GM12865 (cell line): ENCODE data around the gene FAM3B.
A peak's percentile ranks its signal among the peaks of the same experiment; 100 is the strongest.

Source experiments
- DNase-seq: peaks from one replicate; pipeline ENCODE4 v3.0.0; 2010; ENCODE audit warnings: low read depth
- H3K4me3 ChIP-seq: 2 replicates; pipeline ENCODE4 v1.5.1; 2011; ENCODE audit warnings: mild to moderate bottlenecking, low read depth, low read length, control low read depth
- TF ChIP-seq, protein P1 (sequence below): IDR thresholded peaks from 2 replicates; pipeline ENCODE4 v1.5.1; 2011; ENCODE audit warnings: low read length, control low read depth, low read depth, inconsistent platforms; ENCODE audit not compliant: insufficient read depth; ENCODE audit errors: missing control alignments

Gene FAM3B

DNA sequence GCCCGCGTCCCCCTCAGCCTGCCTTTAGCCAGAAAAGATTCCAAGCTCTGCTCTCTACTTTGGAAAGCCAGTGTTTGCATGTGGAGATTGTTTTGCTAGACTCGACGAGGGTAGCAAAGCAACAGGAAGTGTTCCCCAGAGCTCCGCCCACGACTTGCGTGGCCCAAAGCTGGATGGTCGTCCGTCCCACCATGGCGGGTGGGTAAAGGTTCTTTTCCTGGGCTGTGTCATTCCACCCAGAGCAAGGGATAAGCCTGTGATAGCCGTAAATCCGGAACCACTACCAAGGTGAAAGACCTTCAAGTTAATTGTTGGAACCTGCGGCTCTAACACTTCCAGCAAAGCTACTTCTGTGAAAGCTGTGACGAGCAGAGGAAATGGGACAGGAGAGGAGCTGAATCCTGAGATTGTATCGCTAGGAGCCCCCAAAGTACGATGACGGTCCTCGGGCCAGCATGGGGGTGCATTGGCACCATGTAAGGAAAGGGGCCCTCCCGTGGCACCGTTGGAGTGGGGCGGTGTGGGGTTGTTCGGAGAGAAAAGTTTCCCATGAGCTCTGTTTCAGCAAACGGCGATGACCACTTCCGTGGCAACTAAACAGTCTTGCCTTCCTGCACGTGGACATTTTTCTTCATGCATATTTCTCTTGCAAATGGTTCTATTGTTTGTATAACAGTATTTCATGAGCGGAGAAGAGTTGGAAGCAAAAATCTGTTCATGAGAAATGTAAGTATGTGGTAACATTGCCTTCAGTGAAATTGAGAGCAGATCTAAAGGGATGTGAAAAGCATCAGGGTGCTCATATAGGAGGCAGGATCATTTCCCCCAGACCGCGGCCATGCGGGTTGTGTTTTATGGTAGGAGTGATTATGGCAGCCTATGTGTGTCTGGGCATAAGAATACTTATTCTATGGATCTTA is 53.6 kb downstream of the FAM3B start:
- DNase-seq: peak; percentile 71
- H3K4me3 ChIP-seq: peak overlapping the region; percentile 69
- TF ChIP-seq, protein P1, sequence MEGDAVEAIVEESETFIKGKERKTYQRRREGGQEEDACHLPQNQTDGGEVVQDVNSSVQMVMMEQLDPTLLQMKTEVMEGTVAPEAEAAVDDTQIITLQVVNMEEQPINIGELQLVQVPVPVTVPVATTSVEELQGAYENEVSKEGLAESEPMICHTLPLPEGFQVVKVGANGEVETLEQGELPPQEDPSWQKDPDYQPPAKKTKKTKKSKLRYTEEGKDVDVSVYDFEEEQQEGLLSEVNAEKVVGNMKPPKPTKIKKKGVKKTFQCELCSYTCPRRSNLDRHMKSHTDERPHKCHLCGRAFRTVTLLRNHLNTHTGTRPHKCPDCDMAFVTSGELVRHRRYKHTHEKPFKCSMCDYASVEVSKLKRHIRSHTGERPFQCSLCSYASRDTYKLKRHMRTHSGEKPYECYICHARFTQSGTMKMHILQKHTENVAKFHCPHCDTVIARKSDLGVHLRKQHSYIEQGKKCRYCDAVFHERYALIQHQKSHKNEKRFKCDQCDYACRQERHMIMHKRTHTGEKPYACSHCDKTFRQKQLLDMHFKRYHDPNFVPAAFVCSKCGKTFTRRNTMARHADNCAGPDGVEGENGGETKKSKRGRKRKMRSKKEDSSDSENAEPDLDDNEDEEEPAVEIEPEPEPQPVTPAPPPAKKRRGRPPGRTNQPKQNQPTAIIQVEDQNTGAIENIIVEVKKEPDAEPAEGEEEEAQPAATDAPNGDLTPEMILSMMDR: no peak

GRCh38 chr21:41370840-41371684 is 54.5 kb downstream of the FAM3B start:
- peak overlapping the region; percentile 69 for H3K4me3 ChIP-seq
- no peak for DNase-seq

DNA sequence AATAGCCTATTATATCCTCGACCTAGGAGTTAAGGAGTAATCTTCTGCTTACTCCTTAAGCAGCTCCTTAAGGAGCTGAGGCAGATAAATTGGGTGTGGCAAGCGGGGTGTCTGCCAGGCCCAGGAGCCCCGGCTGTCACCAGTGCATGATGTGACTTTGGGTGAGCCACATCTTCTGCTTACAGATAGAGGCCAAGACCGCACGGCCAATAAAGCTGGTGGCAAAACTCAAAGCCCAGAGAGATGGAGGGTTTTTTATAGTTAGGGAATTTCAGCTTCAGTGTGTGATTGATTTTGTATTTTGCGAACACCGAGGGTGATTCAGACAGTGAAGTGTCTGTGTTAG is 55.1 kb downstream of the FAM3B start:
- H3K4me3 ChIP-seq: no peak overlapping the region
- TF ChIP-seq, protein P1: no peak
- DNase-seq: no peak

More at GRCh38 chr21:41370840-41371684, 54.5 kb downstream of the FAM3B start:
- TF ChIP-seq, protein P1: no peak

DNA sequence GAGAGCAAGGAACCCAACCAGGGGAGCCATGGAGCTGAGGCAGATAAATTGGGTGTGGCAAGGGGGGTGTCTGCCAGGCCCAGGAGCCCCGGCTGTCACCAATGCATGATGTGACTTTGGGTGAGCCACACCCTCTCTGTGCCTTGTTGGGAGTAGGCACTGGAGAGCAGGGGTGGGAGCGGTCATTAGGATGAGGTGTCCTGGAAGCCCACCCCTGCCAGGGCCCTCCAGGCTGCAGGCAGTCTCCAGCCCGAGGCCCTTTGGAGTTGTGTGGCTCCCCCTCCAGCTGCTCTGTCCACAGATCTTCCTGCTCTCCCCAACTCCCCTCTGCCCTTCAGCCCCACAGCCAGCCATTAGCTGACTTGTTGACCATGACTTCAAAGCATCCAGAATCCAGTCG is 56.7 kb downstream of the FAM3B start:
- H3K4me3 ChIP-seq: no peak overlapping the region
- DNase-seq: no peak
- TF ChIP-seq, protein P1: no peak

DNA sequence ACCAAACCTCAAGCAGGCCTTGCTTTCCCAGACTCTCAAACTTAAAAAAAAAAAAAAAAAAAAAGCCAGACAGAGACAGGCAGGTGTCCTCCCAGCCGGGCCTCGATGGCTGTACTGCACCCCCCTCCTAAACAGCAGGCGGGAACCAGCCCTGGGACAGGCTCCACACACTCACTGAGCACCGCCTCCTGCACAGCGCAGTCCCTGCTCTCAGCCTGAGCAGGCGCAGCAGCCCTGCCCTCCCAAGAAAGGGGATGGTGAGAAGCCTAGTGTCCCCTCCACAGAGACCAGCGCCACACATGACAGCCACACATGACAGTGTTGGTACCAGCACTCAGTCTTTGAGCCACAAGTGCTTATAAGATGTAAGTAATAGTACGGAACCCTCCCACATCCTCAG is 57.2 kb downstream of the FAM3B start:
- TF ChIP-seq, protein P1: no peak
- H3K4me3 ChIP-seq: no peak overlapping the region
- DNase-seq: no peak

DNA sequence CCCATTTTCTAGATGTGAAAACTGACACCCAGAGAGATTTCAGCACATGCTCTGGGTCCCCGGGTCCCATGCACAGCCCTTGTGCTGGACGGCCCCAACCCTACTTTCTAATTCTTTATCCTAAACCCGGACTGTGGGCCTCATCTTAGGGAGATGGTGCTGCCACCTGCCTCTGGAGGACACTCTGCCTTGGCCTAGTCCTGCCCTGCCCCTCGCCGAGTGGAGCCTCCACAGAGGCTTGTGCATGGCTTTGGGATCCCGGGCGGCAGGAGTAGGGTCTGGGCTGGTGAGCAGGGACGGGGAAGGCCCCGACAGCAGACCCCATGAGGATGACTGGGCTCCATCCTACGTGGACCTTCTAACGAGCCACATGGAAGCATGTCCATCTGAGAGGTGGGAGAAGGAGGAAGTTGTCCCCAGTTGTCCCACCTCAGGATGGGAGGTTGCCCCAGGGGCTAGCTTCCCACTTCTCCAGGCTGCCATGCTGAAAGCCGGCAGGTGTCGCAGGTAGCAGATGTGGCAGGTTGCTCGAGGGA is 57.6 kb downstream of the FAM3B start:
- TF ChIP-seq, protein P1: no peak
- no peak for DNase-seq
- H3K4me3 ChIP-seq: no peak overlapping the region
